Adrenal gland (tissue), 12 donors: ENCODE results near the gene CRISPLD2. TPM values are rescaled to one million over a fixed set of nuclear protein-coding genes. Genes with fewer than 3 reads are reported as not detected.
"Not testable (repeated sequence)": the region's sequence is repeated elsewhere in the genome, so short reads cannot be mapped to it uniquely, and the experiment has no call there.

Experiments used
- DNase-seq, 7 donors: peaks; one replicate each; pipeline ENCODE4 v3.0.0-alpha.2; 2019 to 2020
- H3K27ac ChIP-seq, 5 donors: fragments of 200-600 bp; sonication (generic) in 4 of 5; 1 replicate in 3 of 5; 2 replicates in 2 of 5; pipeline versions ENCODE4 v1.5.1 to v1.8.0; 2016 to 2020; ENCODE audit warnings: mild to moderate bottlenecking in 1 of 5
- H3K27me3 ChIP-seq: fragments of 200-600 bp; 2 replicates; pipeline ENCODE4 v1.8.0; 2021
- H3K36me3 ChIP-seq, 2 donors: fragments of 200-600 bp; replicated peaks in 1 of 2; 1 replicate in 1 of 2; 2 replicates in 1 of 2; pipeline versions ENCODE4 v1.5.1 to v1.8.0; 2018 to 2022
- H3K4me1 ChIP-seq, 2 donors: fragments of 200-600 bp; replicated peaks in 1 of 2; 1 replicate in 1 of 2; 2 replicates in 1 of 2; pipeline versions ENCODE4 v1.5.1 to v1.8.0; 2018 to 2021
- H3K4me3 ChIP-seq, 4 donors: fragments of 200-600 bp; sonication (generic) in 3 of 4; one replicate each; pipeline ENCODE4 v1.5.1; 2016 to 2018
- H3K9me3 ChIP-seq, 3 donors: fragments of 200-600 bp; sonication (generic) in 1 of 3; replicated peaks in 1 of 3; 1 replicate in 2 of 3; 2 replicates in 1 of 3; pipeline versions ENCODE4 v1.5.1 to v1.8.0; 2016 to 2021
- POLR2A ChIP-seq, 2 donors: fragments of 450-650 bp; IDR thresholded peaks; one replicate each; pipeline ENCODE4 v1.6.1; 2017; ENCODE audit warnings: antibody characterized with exemption in 2 of 2, mild to moderate bottlenecking in 2 of 2, moderate library complexity in 1 of 2
- WGBS, 4 donors: extraction: QIAGEN DNeasy Blood & Tissue Kit in 2 of 4; methylation state at CpG; one replicate each; pipeline versions ENCODE4 v1.1.5 to v1.1.7; 2013 to 2017; 5-methylcytosine and 5-hydroxymethylcytosine counted together
- intact Hi-C, 2 donors: fragments of 100-400 bp; cut with DNase I; formaldehyde crosslinking; loops; one replicate each; pipeline versions ENCODE4 v1.14.1 to v1.15.0; 2022 to 2023
- polyA plus RNA-seq, 3 donors: library from polyadenylated mRNA; stranded (reverse); fragments of 200-250 nt in 2 of 3; fragments of 350-450 nt in 1 of 3; fragmentation: Illumina TruSeq in 1 of 3; extraction: RNeasy Lipid Tissue Mini Kit (QIAGEN cat#74804) in 1 of 3; gene quantifications; one replicate each; pipeline ENCODE4 v1.2.3, GENCODE V29; 2013 to 2014
- total RNA-seq, 9 donors: library from RNA; depleted of rRNA in 4 of 9; stranded (reverse); fragments of >200 nt in 4 of 9; fragments of 120-200 nt in 1 of 9; fragmentation: NEBNext Ultra II Directional in 1 of 9; extraction: Animal tissue kit (Norgen Biotek cat#: 25700) in 1 of 9; gene quantifications; one replicate each; pipeline versions ENCODE4 v1.1.0 to v1.2.4, GENCODE V29; 2013 to 2023
- TF ChIP-seq, protein P1 (sequence below), 6 experiments: fragments of 450-650 bp in 4 of 6; fragments of 200-600 bp in 2 of 6; sonication (generic) in 1 of 6; IDR thresholded peaks; 1 replicate in 5 of 6; 2 replicates in 1 of 6; pipeline versions ENCODE4 v1.5.1 to v1.8.0; 2016 to 2021; ENCODE audit warnings: antibody characterized with exemption in 6 of 6, mild to moderate bottlenecking in 2 of 6, moderate library complexity in 1 of 6
- donor health status: healthy with polysubstance abuse.
- donor health status: Bipolar disorder and iron deficiency.
- donor health status: DM: yes; HTN: yes; CAD: no.
- donor health status: DM: no; HTN: no; CAD: no.
- donor health status: DM: no; HTN: no; CAD: no.
- donor health status: DM: yes; HTN: yes; CAD: no.

CRISPLD2 gene
- total and polyA plus RNA-seq, 12 donors = 2.1 to 362 (median 57.5) TPM

DNA sequence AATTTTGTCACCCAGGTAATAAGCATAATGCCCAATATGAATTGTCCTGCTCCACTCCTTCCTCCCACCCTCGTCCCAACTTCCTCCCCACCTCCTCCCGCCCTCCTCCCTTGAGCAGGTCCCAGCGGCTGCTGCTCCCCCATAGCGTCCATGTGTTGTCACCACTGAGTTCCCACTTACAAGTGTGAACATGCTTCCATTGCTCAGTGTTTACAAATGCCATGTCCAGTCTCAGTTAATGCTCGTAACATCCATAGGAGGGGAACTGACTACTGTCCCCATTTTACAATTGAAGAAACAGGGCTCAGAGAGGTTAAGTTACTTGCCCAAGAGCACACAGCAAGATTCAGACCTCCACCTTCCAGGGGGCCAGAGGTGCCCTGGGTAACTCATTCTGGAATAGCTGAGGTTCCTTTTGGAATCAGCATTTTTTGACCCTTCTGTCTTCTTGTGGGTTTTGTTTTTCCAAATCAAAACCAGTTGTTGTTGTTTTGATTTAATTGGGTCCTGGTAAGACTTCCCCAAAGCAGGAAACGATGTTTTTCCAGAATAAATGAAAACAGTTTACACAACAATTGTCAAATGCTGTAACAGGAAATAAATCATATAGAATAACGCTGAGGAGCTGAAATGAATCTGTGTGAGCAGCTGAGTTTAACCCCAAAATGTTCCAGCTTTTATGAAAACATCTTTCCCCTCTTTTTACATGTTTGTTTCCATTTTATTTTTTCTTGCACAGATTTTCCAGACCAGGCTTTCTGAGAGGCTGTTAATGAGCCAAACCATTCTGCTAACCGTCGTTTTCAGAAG lies 117.6 kb downstream of the CRISPLD2 start:
- Histone ChIP-seq H3K4me1 (peaks cover 10 to 14% of the 10 kb centered on the region in 2 donors), H3K27me3 (no peaks in the 10 kb centered on the region), H3K27ac (no peak overlapping the region), H3K36me3 (no peaks in the 10 kb centered on the region), H3K4me3 (no peak overlapping the region), H3K9me3 (no peaks in the 10 kb centered on the region)
- TF ChIP-seq POLR2A (IDR thresholded peaks at IDR 0.05) = no peak
- TF ChIP-seq, protein P1, sequence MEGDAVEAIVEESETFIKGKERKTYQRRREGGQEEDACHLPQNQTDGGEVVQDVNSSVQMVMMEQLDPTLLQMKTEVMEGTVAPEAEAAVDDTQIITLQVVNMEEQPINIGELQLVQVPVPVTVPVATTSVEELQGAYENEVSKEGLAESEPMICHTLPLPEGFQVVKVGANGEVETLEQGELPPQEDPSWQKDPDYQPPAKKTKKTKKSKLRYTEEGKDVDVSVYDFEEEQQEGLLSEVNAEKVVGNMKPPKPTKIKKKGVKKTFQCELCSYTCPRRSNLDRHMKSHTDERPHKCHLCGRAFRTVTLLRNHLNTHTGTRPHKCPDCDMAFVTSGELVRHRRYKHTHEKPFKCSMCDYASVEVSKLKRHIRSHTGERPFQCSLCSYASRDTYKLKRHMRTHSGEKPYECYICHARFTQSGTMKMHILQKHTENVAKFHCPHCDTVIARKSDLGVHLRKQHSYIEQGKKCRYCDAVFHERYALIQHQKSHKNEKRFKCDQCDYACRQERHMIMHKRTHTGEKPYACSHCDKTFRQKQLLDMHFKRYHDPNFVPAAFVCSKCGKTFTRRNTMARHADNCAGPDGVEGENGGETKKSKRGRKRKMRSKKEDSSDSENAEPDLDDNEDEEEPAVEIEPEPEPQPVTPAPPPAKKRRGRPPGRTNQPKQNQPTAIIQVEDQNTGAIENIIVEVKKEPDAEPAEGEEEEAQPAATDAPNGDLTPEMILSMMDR (IDR thresholded peaks at IDR 0.05) = no peak
- no peak for DNase-seq
- intact Hi-C loops = no loop called here
- 71 to 80% (median 74%) methylated on average over 9 of the region's 9 CpGs for WGBS, 4 donors

GRCh38 chr16:84938616-84939015 lies 118.8 kb downstream of the CRISPLD2 start:
- H3K27me3 ChIP-seq, intact Hi-C loops, H3K27ac ChIP-seq, H3K9me3 ChIP-seq, H3K36me3 ChIP-seq, H3K4me3 ChIP-seq, DNase-seq: not testable (repeated sequence)
- H3K4me1 ChIP-seq = peaks cover 6 to 10% of the 10 kb centered on the region in 2 donors
- 86 to 92% (median 88%) methylated on average over 6 of the region's 6 CpGs for WGBS, 4 donors

DNA sequence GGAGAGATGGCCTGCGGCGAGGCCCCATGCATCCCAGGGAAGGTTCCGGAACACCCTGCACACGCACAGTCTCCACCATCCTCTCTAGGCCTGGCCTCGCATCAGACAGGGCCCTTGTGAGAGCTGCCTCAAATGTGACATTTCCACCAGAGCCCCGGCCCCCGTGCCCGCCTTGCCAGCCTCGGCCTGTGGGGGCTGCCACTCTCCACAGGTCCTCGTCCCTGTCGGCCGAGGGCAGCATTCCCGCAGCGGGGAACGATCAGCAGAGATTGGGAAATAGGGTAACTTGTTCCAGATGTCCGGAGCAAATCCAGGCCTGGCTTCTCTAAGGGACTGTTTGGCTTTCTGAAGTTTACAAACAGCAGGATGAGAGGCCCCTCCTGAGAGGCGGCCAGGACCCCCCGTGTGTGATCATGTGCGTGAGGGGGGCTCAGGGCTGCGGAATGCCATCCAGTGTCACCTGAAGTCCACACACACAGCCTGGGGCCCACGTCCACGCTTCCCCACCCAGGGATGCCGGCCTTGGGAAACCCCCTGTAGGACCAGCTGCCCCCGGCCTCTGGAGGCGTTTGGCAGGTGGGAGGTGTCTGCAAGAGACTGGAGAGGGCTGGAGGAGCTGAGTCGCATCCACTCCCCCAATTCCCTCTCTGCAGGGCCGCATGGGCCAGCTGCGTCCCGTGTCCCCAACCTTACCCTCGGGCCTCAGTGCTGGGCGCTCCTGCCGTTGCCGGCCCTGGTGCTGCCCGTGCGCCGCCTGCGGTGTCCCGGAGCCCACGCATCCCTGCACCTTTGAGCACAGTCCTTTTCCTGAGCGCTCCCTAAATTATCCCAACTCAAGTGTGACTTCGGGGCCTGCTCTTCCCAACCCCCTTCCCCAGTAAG lies 121.1 kb downstream of the CRISPLD2 start:
- intact Hi-C loops = no loop called here
- Histone ChIP-seq H3K27ac (no peak overlapping the region), H3K4me3 (no peak overlapping the region), H3K4me1 (no peaks in the 10 kb centered on the region), H3K27me3 (no peaks in the 10 kb centered on the region), H3K9me3 (no peaks in the 10 kb centered on the region), H3K36me3 (no peaks in the 10 kb centered on the region)
- WGBS, 4 donors = 83 to 96% (median 86%) methylated on average over 18 to 41 of the region's 41 CpGs
- TF ChIP-seq, protein P1 (IDR thresholded peaks at IDR 0.05) = no peak
- no peak for TF ChIP-seq POLR2A (IDR thresholded peaks at IDR 0.05)
- no peak for DNase-seq

DNA sequence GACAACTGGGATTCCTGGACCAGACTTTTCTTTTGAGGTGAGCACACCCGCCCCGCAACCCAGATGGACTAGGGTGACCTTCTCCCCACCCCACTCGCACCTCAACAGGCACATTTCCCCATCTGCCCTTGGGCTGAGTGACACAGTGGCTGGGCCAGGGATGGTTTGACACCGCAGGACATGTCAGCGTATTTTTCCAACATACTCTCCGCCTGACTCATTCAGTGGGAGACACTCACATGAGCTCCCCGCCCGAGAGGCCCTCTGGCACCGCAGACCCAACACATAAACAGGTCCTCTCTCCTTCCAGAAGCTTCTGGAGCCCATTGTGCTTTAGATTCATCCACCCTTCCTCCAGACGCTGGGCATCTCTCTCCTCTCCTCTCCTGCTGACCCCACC lies 122.1 kb downstream of the CRISPLD2 start:
- Histone ChIP-seq H3K4me3 (no peak overlapping the region), H3K27ac (no peak overlapping the region), H3K36me3 (no peaks in the 10 kb centered on the region), H3K27me3 (no peaks in the 10 kb centered on the region), H3K4me1 (peaks cover 0 to 1% of the 10 kb centered on the region in 2 donors), H3K9me3 (no peaks in the 10 kb centered on the region)
- intact Hi-C loops = no loop called here
- DNase-seq = peak in 6 of 7 donors; percentile 59 to 85 (median 82)
- 61 to 78% (median 73%) methylated on average over 10 of the region's 10 CpGs for WGBS, 4 donors
- TF ChIP-seq, protein P1 (IDR thresholded peaks at IDR 0.05) = no peak
- TF ChIP-seq POLR2A (IDR thresholded peaks at IDR 0.05) = no peak
